Gastrocnemius medialis (tissue), 4 donors: Measurements from ENCODE around the gene MRPL33. TPM values are rescaled to one million over a fixed set of nuclear protein-coding genes. Genes with fewer than 3 reads are reported as not detected.

Experiments
- ATAC-seq, 2 donors: fragments of 150-250 bp; one replicate each; pipeline ENCODE4 v1.9.1; 2016
- DNase-seq, 2 donors: peaks; one replicate each; pipeline ENCODE4 v3.0.0-alpha.2; 2019
- H3K27ac ChIP-seq, 4 donors: fragments of 200-600 bp; sonication (generic); 1 replicate in 1 of 4; 2 replicates in 3 of 4; pipeline ENCODE4 v1.5.1; 2016 to 2018; ENCODE audit warnings: mild to moderate bottlenecking in 2 of 4, moderate library complexity in 1 of 4
- H3K27me3 ChIP-seq, 3 donors: fragments of 200-600 bp; sonication (generic) in 2 of 3; 1 replicate in 1 of 3; 2 replicates in 2 of 3; pipeline versions ENCODE4 v1.5.1 to v1.6.0; 2016 to 2019; ENCODE audit warnings: mild to moderate bottlenecking in 1 of 3, moderate library complexity in 1 of 3
- H3K36me3 ChIP-seq, 2 donors: fragments of 200-600 bp; sonication (generic) in 1 of 2; one replicate each; pipeline ENCODE4 v1.5.1; 2017 to 2018
- H3K4me1 ChIP-seq, 2 donors: fragments of 200-600 bp; sonication (generic) in 1 of 2; one replicate each; pipeline ENCODE4 v1.5.1; 2016 to 2017; ENCODE audit warnings: mild to moderate bottlenecking in 2 of 2
- H3K4me3 ChIP-seq, 4 donors: fragments of 200-600 bp; sonication (generic) in 3 of 4; 1 replicate in 1 of 4; 2 replicates in 3 of 4; pipeline ENCODE4 v1.5.1; 2016 to 2019; ENCODE audit warnings: mild to moderate bottlenecking in 2 of 4
- H3K9me3 ChIP-seq, 3 donors: fragments of 200-600 bp; sonication (generic) in 2 of 3; 1 replicate in 1 of 3; 2 replicates in 2 of 3; pipeline ENCODE4 v1.5.1; 2016 to 2019
- POLR2A ChIP-seq, 2 donors: fragments of 450-650 bp; IDR thresholded peaks; one replicate each; pipeline ENCODE4 v1.6.1; 2017; ENCODE audit warnings: antibody characterized with exemption in 2 of 2, mild to moderate bottlenecking in 2 of 2, moderate library complexity in 2 of 2
- in situ Hi-C, 4 donors: fragments of 200-750 bp; cut with MboI; loops; one replicate each; pipeline versions ENCODE4 v1.15.0 to v1.8.0; 2017; ENCODE audit warnings: low sequenced_read_pairs in 4 of 4
- intact Hi-C: fragments of 100-400 bp; cut with DNase I; formaldehyde crosslinking; loops from one replicate; pipeline ENCODE4 v1.15.1; 2023; ENCODE audit warnings: low total_unique reads
- total RNA-seq, 4 donors: library from RNA; depleted of rRNA; stranded (reverse); fragments of >200 nt; gene quantifications; one replicate each; pipeline versions ENCODE4 v1.1.0 to v1.2.3, GENCODE V29; 2016
- TF ChIP-seq, protein P1 (sequence below), 5 experiments: fragments of 450-650 bp in 3 of 5; fragments of 200-600 bp in 2 of 5; sonication (generic) in 2 of 5; IDR thresholded peaks in 4 of 5; conservative IDR thresholded peaks in 1 of 5; 1 replicate in 4 of 5; 2 replicates in 1 of 5; pipeline ENCODE4 v1.5.1; 2016 to 2019; ENCODE audit warnings: antibody characterized with exemption in 5 of 5, mild to moderate bottlenecking in 3 of 5, moderate library complexity in 3 of 5

Gene MRPL33
- total RNA-seq, 4 donors from 2014 or later, result 231 to 500 (median 388) TPM

DNA sequence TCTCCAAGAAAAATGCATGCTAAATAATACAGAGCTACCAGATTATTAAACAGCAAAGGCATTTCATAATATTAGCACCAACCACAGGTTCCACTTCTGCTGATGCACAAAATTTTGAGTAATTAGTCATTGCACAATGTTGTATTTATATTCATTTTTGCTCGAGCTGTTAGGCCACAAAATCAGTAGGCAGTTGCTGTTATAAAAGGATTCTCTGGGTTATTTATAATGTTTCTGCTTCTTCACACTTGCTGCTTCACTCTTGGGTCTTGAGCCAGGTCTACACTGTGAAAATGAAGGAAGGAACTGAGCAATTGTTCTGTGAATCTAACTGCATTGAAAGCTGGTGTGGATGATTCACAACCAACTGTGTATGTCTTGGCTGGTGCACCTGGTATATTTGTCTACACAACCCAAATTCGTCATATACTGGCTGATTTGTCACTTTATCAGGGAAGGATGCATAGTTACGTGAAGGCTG is 38.3 kb downstream of the MRPL33 start:
- Histone ChIP-seq H3K4me3 (no peak overlapping the region), H3K27me3 (no peaks in the 10 kb centered on the region), H3K27ac (peak overlapping the region in 1 of 4 donors; percentile 50), H3K9me3 (no peaks in the 10 kb centered on the region), H3K36me3 (no peaks in the 10 kb centered on the region), H3K4me1 (peaks cover 0 to 23% of the 10 kb centered on the region in 2 donors)
- TF ChIP-seq, protein P1, sequence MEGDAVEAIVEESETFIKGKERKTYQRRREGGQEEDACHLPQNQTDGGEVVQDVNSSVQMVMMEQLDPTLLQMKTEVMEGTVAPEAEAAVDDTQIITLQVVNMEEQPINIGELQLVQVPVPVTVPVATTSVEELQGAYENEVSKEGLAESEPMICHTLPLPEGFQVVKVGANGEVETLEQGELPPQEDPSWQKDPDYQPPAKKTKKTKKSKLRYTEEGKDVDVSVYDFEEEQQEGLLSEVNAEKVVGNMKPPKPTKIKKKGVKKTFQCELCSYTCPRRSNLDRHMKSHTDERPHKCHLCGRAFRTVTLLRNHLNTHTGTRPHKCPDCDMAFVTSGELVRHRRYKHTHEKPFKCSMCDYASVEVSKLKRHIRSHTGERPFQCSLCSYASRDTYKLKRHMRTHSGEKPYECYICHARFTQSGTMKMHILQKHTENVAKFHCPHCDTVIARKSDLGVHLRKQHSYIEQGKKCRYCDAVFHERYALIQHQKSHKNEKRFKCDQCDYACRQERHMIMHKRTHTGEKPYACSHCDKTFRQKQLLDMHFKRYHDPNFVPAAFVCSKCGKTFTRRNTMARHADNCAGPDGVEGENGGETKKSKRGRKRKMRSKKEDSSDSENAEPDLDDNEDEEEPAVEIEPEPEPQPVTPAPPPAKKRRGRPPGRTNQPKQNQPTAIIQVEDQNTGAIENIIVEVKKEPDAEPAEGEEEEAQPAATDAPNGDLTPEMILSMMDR (IDR thresholded peaks at IDR 0.05 in 4 of 5, conservative IDR thresholded peaks at IDR 0.05 in 1 of 5), result no peak
- TF ChIP-seq POLR2A (IDR thresholded peaks at IDR 0.05), result no peak
- in situ Hi-C loops (no loop called here), intact Hi-C loops (no loop called here)
- DNase-seq (no peak), ATAC-seq (no peak)

DNA sequence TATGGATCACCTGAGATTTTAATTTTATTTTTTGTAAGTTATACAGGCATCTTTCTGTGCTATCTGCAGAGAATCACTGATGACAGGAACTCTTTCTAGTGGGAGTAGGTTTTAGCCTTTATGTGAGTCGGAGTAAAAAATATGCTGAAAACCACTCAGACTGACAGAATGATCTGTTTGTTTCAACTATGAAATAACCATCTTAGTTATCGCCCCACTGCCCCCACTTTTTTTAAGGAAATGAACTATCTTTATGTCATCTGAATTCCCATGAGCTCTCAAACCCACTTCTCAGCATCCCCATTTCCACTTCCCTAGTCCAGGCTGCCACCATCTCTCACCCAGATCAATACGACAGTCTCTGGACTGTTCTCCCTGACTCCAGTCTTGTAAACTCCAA is 38.9 kb downstream of the MRPL33 start:
- no peak for TF ChIP-seq POLR2A (IDR thresholded peaks at IDR 0.05)
- TF ChIP-seq, protein P1 (IDR thresholded peaks at IDR 0.05 in 4 of 5, conservative IDR thresholded peaks at IDR 0.05 in 1 of 5), result no peak
- ATAC-seq, result no peak
- H3K27ac ChIP-seq, result no peak overlapping the region

DNA sequence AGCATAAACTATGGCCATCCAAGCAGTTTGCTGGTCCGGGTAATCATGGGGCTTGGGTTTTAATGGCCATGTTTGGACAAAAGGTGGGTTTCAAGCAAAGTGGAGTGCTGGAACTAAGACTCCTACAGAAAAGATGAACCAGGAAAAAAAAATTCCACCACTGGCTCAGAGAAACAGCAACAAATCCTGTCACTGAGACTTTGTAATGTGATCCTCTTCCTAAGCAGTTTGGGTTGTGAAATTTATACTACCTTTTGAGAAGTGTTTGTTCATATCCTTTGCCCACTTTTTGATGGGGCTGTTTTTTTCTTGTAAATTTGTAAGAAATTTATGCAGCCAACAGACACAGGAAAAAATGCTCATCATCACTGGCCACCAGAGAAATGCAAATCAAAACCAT is 40.2 kb downstream of the MRPL33 start:
- in situ Hi-C loops, result no loop called here
- intact Hi-C loops, result no loop called here

More for the DNA sequence above, 38.9 kb downstream of the MRPL33 start:
- Histone ChIP-seq H3K9me3 (no peaks in the 10 kb centered on the region), H3K27me3 (no peaks in the 10 kb centered on the region), H3K4me1 (peaks cover 0 to 21% of the 10 kb centered on the region in 2 donors), H3K4me3 (no peak overlapping the region), H3K36me3 (no peaks in the 10 kb centered on the region)
- intact Hi-C loops (no loop called here), in situ Hi-C loops (no loop called here)
- no peak for DNase-seq

DNA sequence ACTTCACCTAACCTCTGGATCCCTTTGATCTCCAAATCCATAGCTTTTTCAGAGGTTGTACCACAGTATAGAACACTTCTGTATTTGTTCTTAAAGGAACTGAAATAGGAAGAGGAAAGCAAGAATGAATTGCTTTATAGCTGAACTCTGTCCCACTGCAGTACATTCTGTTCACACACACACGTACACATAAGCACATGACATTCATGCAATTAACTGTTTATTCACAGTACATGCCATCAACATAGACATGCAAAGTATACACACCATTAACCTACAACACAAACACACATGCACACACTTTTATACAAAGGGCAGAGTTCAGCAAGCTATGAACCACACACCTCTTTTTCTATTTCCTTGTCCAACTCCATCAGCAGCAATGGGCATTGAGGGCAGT is 43.2 kb downstream of the MRPL33 start:
- in situ Hi-C loops, result no loop called here
- Histone ChIP-seq H3K27me3 (no peaks in the 10 kb centered on the region), H3K4me3 (no peak overlapping the region), H3K9me3 (no peaks in the 10 kb centered on the region), H3K27ac (no peak overlapping the region), H3K36me3 (no peaks in the 10 kb centered on the region), H3K4me1 (peaks cover 0 to 8% of the 10 kb centered on the region in 2 donors)
- intact Hi-C loops, result no loop called here
- TF ChIP-seq POLR2A (IDR thresholded peaks at IDR 0.05), result no peak
- TF ChIP-seq, protein P1 (IDR thresholded peaks at IDR 0.05 in 4 of 5, conservative IDR thresholded peaks at IDR 0.05 in 1 of 5), result no peak
- no peak for ATAC-seq
- no peak for DNase-seq

More for the DNA sequence above, 40.2 kb downstream of the MRPL33 start:
- Histone ChIP-seq H3K4me3 (no peak overlapping the region), H3K27me3 (no peaks in the 10 kb centered on the region), H3K4me1 (peaks cover 0 to 21% of the 10 kb centered on the region in 2 donors), H3K27ac (peak overlapping the region in 1 of 4 donors; percentile 16), H3K36me3 (no peaks in the 10 kb centered on the region), H3K9me3 (no peaks in the 10 kb centered on the region)
- TF ChIP-seq, protein P1 (IDR thresholded peaks at IDR 0.05 in 4 of 5, conservative IDR thresholded peaks at IDR 0.05 in 1 of 5), result no peak
- no peak for TF ChIP-seq POLR2A (IDR thresholded peaks at IDR 0.05)
- ATAC-seq (peak; percentile 61 to 65), DNase-seq (no peak)
